Prostate gland (tissue), 2 donors: ENCODE measurements around the gene SERPINB5. TPM values are rescaled to one million over a fixed set of nuclear protein-coding genes. Genes with fewer than 3 reads are reported as not detected.

Experiments
- DNase-seq: peaks from one replicate; pipeline ENCODE4 v3.0.0-alpha.2; 2019; ENCODE audit warnings: low spot score
- H3K27ac ChIP-seq, 2 donors: fragments of 200-600 bp; sonication (generic); 2 replicates each; pipeline ENCODE4 v1.5.1; 2017 to 2019
- H3K27me3 ChIP-seq: fragments of 200-600 bp; sonication (generic); replicated peaks from 2 replicates; pipeline ENCODE4 v1.5.1; 2019; ENCODE audit not compliant: insufficient read depth
- H3K36me3 ChIP-seq, 2 donors: fragments of 200-600 bp; sonication (generic); 1 replicate in 1 of 2; 2 replicates in 1 of 2; pipeline versions ENCODE4 v1.5.1 to v1.8.1; 2017 to 2019
- H3K4me1 ChIP-seq: fragments of 200-600 bp; sonication (generic); replicated peaks from 2 replicates; pipeline ENCODE4 v1.5.1; 2019
- H3K4me3 ChIP-seq, 2 donors: fragments of 200-600 bp; sonication (generic); 2 replicates each; pipeline ENCODE4 v1.5.1; 2017 to 2019
- H3K9me3 ChIP-seq: fragments of 200-600 bp; sonication (generic); 2 replicates; pipeline ENCODE4 v1.5.1; 2017
- POLR2A ChIP-seq: fragments of 450-650 bp; IDR thresholded peaks from one replicate; pipeline ENCODE4 v1.6.1; 2016; ENCODE audit warnings: antibody characterized with exemption, mild to moderate bottlenecking
- POLR2AphosphoS5 ChIP-seq: sonication (generic); formaldehyde crosslinking; IDR thresholded peaks from one replicate; pipeline ENCODE4 v1.6.1; 2017; ENCODE audit warnings: antibody characterized with exemption
- WGBS: methylation state at CpG from one replicate; pipeline ENCODE4 v1.1.5; 2018; 5-methylcytosine and 5-hydroxymethylcytosine counted together
- intact Hi-C: fragments of 100-400 bp; cut with DNase I; formaldehyde crosslinking; loops from one replicate; pipeline ENCODE4 v1.14.2; 2022
- total RNA-seq, 2 donors: library from RNA; depleted of rRNA; stranded (reverse); fragments of >200 nt; gene quantifications; one replicate each; pipeline ENCODE4 v1.1.0, GENCODE V29; 2016
- TF ChIP-seq, protein P1 (sequence below), 4 experiments: fragments of 200-600 bp in 2 of 4; fragments of 450-650 bp in 2 of 4; sonication (generic) in 2 of 4; IDR thresholded peaks; 1 replicate in 3 of 4; 2 replicates in 1 of 4; pipeline ENCODE4 v1.5.1; 2016 to 2019; ENCODE audit warnings: antibody characterized with exemption in 4 of 4, mild to moderate bottlenecking in 2 of 4, moderate library complexity in 2 of 4

The SERPINB5 gene
- total RNA-seq, 2 donors from 2014 or later, result 7.3 to 17.3 TPM

DNA sequence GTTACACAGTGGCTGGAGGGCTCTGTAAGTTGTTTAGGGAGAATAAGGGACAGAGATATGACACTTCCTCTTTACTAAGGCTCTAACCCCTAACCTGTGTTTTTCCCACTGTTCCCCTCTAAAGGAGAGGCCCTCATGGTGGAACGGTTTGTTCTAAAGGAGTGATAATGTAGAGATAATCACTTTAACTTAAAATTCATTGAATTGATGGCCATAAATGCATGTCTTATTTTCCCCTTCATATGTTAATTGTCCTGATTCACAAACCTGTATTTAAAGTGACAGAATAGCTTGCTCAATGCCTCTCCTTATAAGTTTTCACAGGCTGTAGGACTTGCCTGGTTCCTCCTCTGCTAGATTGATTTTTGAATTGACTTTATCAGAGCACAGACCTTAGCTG, 65.3 kb downstream of the SERPINB5 start, which contains the start of gene SERPINB12:
SERPINB12 (plus strand) TSS at position 301 of the 400 bp plus-strand sequence. CDS start 13,791 bp downstream, outside the sequence.
- H3K4me1 ChIP-seq, result no peaks in the 10 kb centered on the region
- no peak within 1 kb of the TSS for H3K4me3 ChIP-seq
- DNase-seq, result no peak
- no peak within 1 kb of the TSS for H3K27ac ChIP-seq
- 68% methylated on average over 1 of the region's 1 CpG for whole genome bisulfite sequencing
- intact Hi-C loops, result no loop called here
- no peaks in the 10 kb centered on the region for H3K9me3 ChIP-seq
- H3K36me3 ChIP-seq, result no peaks in the 10 kb centered on the region
- no peak for TF ChIP-seq POLR2AphosphoS5
- TF ChIP-seq, protein P1, sequence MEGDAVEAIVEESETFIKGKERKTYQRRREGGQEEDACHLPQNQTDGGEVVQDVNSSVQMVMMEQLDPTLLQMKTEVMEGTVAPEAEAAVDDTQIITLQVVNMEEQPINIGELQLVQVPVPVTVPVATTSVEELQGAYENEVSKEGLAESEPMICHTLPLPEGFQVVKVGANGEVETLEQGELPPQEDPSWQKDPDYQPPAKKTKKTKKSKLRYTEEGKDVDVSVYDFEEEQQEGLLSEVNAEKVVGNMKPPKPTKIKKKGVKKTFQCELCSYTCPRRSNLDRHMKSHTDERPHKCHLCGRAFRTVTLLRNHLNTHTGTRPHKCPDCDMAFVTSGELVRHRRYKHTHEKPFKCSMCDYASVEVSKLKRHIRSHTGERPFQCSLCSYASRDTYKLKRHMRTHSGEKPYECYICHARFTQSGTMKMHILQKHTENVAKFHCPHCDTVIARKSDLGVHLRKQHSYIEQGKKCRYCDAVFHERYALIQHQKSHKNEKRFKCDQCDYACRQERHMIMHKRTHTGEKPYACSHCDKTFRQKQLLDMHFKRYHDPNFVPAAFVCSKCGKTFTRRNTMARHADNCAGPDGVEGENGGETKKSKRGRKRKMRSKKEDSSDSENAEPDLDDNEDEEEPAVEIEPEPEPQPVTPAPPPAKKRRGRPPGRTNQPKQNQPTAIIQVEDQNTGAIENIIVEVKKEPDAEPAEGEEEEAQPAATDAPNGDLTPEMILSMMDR (IDR thresholded peaks at IDR 0.05), result no peak
- no peak for TF ChIP-seq POLR2A
- no peaks in the 10 kb centered on the region for H3K27me3 ChIP-seq

DNA sequence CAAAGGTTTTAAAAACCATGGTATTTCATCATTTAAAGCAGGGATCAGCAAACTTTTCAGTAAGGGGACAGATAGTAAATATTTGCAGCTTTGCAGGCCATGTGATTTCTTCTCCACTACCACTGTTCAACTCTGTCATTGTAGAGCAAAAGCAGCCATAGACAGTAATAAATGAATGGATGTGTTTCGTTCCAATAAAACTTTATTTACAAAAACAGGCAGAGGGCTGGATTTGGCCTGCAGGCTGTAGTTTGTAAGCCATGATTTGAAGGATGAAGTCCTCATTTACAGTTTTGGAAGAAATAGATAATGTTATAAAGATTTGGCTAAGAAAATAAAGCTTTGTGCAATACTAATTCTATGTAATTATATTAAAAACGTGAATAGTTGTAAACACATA, 67.3 kb downstream of the SERPINB5 start:
- Histone ChIP-seq H3K27ac (no peak overlapping the region), H3K36me3 (no peaks in the 10 kb centered on the region), H3K4me3 (no peak overlapping the region), H3K9me3 (no peaks in the 10 kb centered on the region), H3K4me1 (no peaks in the 10 kb centered on the region), H3K27me3 (no peaks in the 10 kb centered on the region)
- intact Hi-C loops, result no loop called here
- no peak for DNase-seq
- TF ChIP-seq POLR2A (no peak), POLR2AphosphoS5 (no peak)
- TF ChIP-seq, protein P1 (IDR thresholded peaks at IDR 0.05), result no peak
- 82% methylated on average over 2 of the region's 2 CpGs for WGBS

DNA sequence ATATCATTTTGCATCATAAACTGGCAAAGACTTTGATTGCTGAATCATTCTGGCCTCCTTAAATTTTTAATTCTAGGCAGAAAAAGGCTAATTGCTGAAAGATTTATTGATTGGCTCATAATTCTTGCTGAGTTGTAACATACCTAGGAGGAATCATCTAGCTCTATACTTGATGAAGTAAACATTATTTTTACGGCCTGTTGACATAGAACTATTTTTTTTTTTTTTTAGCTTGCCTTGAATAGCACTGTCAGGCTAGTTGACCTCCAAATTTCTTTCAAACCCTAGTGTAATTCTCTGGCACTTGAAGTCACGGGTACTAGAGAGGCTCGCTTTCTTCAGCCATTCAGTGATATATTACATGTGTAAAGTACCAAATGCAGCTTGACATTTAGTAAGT, 68.2 kb downstream of the SERPINB5 start:
- WGBS, result 56% methylated on average over 3 of the region's 3 CpGs
- Histone ChIP-seq H3K27me3 (no peaks in the 10 kb centered on the region), H3K27ac (no peak overlapping the region), H3K4me3 (no peak overlapping the region), H3K4me1 (no peaks in the 10 kb centered on the region), H3K36me3 (no peaks in the 10 kb centered on the region), H3K9me3 (no peaks in the 10 kb centered on the region)
- TF ChIP-seq POLR2AphosphoS5, result no peak
- TF ChIP-seq POLR2A, result no peak
- TF ChIP-seq, protein P1 (IDR thresholded peaks at IDR 0.05), result no peak
- intact Hi-C loops, result no loop called here
- DNase-seq, result no peak

DNA sequence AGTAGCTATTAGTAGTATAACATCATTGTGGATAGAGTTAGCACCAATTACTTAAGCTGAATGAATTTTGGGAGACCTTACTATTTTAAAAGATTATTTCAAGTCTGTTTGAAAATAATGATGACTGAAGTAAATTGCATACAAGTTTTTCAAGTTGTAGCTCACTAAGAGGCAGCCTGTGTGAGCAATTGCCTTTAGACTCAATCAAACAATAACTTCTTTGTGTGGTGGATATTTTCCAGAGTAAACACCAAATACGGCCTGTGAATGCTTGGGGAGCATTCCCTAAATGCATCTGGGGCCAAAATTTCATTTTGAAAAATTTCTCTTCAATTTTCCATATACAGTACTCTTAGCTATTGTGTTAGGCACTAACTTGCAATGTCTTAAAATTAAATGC, 73.3 kb downstream of the SERPINB5 start:
- H3K27ac ChIP-seq, result no peak overlapping the region

DNA sequence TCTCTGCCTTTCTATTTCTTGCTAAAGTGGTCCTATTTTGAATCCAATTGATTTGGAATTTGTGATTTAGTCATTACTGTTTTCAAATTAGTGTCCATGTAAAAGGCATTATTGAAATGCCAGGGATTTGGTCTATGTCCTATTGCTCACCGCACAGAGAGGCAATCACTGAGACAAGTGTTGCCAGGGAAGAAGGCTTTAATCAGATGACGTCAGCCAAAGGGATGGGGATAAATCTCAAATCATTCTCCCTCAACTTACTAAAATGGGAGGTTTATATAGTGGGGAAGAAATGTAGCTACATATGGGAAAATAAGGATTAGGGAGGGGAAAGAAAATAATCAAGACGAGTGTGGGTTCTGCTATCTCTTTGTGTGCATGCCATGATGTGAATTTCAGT, 75.0 kb downstream of the SERPINB5 start:
- H3K4me3 ChIP-seq, result no peak overlapping the region
- H3K27me3 ChIP-seq, result no peaks in the 10 kb centered on the region
- H3K27ac ChIP-seq, result no peak overlapping the region
- H3K4me1 ChIP-seq, result no peaks in the 10 kb centered on the region
- WGBS, result 87% methylated on average over 3 of the region's 3 CpGs
- H3K36me3 ChIP-seq, result no peaks in the 10 kb centered on the region
- TF ChIP-seq, protein P1 (IDR thresholded peaks at IDR 0.05), result no peak
- TF ChIP-seq POLR2A (no peak), POLR2AphosphoS5 (no peak)
- no peak for DNase-seq
- intact Hi-C loops, result no loop called here
- H3K9me3 ChIP-seq, result no peaks in the 10 kb centered on the region

More for the DNA sequence above, 73.3 kb downstream of the SERPINB5 start:
- Histone ChIP-seq H3K4me3 (no peak overlapping the region), H3K27me3 (no peaks in the 10 kb centered on the region), H3K9me3 (no peaks in the 10 kb centered on the region), H3K36me3 (no peaks in the 10 kb centered on the region), H3K4me1 (no peaks in the 10 kb centered on the region)
- WGBS, result 28% methylated on average over 1 of the region's 1 CpG
- DNase-seq, result no peak
- no peak for TF ChIP-seq POLR2A
- no peak for TF ChIP-seq POLR2AphosphoS5
- intact Hi-C loops, result no loop called here
